GM18526 (cell line): ENCODE data around the gene MYL6B.
A peak's percentile ranks its signal among the peaks of the same experiment; 100 is the strongest.

Source experiments
- POLR2A ChIP-seq: IDR thresholded peaks from 3 replicates; pipeline ENCODE4 v1.6.1; 2011; ENCODE audit not compliant: insufficient read length; ENCODE audit errors: extremely low read depth

MYL6B gene

DNA sequence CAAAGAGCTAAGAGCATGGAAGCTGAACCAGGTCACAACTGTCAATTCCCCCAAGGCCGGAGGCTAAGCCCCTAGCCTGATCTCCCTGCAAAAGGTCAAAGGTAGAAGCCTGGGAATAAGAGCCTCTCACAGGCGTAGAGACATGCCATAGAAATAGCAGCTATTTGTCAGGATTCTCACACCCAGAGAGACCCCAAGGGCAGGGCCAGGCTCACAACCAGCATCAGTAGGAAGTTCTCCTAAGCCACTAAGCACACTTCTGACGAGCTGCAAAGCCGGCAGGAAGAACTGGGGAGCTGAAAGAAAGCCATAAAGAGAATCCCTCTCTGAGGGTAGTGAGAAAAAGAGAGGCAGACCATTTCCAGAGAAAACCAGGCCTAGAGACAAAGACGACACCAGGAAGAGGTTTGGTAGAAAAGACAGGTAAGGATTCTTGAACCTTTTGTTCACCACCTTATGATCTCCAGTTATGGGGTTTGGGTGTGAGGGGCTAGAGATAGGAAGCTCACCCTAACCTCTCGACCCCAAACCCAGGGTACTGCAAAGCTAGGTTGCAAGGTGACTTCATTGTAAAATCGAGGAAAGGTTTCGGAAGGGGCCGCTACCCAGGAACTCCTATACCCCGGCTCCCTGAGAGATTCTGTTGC, 35.9 kb downstream of the MYL6B start:
- no peak for TF ChIP-seq POLR2A

DNA sequence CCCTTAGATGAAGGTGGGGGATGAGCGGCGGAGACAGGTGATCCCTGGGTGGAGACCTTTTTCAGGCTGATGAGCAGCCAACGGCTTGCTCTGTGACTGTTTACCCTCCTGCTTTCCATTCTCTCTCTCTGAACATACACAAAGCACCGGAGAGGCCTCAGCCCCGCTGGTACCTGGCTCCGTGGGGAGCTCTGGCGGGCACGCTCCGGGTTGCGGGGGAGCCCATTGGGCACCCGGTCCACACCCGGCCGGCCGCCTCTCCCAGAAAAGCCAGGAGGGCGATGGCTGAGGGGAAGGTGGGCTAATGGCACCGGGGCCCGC, 36.4 kb downstream of the MYL6B start:
- no peak for TF ChIP-seq POLR2A

DNA sequence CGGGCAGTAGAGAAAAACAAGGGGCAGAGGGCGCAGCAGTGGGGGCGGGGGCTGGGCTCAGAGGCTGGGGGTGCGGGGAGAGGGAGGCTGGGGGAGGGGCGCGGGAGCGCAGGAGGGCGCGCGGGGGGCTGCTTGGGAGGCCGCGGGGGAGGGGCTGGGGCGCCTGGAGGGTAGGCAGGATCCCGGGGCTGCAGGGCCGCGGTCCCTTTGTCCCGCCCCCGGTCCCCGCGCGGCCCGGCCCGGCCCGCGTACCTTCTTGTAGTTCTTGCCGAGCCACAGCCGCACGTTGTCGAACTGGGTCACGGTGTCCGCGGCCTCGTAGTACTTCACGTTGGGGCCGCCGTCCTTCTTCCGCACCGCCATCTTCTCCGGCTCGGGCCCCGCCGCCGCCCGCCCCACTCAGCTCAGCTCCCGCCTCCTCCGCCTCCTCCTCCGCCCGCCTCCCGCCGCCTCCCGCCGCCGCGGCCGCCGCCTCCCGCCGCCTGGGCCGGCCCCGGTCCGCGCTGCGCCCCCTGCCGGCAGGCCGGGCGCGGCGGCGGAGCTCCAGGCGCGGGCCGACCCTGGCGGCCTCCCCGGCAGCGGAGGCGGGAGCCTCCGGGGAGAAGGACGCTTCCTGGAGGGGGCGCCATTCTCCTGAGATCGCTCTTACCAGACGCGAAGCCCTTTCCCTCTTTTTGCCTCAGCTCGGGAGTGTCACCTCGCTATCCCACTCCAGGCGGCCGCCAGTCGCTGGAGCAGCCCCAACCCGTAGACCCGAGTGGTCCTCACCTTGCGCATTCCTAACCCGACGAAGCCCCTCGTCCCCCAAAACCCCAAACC, 36.9 kb downstream of the MYL6B start, which contains the start of gene SMARCC2:
Gene SMARCC2, minus strand, starts transcription at position 385 of the 819 bp plus-strand sequence. Its CDS starts 22 bp downstream, at position 363.
- peak; percentile 32 for TF ChIP-seq POLR2A

DNA sequence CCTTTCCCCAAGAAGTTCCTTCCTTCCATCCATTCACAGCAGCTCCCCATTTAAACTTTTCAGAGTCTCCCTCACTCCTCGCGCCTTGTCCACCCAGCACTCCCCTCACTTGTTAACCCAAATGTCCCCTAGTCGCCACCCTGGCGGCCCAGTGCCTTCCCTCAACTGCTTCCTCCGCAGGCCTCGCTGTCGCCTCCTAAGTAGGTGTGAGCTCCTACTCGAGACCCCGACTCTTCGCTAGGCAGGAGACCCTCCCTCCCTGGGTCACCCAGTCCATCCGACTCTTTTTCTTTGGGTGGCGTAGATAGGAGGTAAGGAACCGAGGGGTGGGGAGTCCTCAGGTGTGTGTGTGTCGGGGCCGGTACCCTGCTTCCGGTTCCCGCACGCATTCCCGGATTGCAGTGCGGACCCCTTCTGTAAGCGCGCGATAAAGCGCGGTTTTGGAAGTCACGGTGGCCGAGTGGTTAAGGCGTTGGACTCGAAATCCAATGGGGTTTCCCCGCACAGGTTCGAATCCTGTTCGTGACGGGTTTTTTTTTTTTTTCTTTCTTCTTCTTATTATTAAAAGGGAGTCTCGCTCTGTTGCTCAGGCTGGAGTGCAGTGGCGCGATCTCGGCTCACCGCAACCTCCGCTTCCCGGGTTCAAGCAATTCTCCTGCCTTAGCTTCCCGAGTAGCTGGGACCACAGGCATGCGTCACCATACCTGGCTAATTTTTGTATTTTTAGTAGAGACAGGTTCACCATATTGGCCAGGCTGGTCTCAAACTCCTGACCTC, 37.7 kb downstream of the MYL6B start:
- no peak for TF ChIP-seq POLR2A

DNA sequence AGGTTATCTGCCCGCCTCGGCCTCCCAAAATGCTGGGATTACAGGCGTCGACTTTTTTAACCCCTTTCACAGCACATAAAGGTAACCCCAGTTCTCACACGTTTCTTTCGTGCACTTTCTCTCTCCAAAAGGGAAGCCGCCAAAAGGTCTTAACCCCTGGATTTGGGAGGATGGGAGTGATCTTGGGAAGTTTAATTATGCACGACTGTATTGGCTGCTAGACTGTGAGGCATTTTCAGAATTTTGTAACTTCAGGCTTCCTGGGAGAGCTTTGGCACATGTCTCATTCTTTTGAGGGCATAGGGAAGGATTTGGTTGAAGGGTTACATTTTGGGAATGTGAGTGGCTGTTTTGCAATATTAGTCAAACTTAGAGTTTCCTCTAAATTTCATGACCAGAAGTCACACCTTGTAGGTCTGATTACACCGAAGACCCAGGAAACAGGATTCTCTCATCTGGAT, 38.3 kb downstream of the MYL6B start:
- TF ChIP-seq POLR2A, result no peak

DNA sequence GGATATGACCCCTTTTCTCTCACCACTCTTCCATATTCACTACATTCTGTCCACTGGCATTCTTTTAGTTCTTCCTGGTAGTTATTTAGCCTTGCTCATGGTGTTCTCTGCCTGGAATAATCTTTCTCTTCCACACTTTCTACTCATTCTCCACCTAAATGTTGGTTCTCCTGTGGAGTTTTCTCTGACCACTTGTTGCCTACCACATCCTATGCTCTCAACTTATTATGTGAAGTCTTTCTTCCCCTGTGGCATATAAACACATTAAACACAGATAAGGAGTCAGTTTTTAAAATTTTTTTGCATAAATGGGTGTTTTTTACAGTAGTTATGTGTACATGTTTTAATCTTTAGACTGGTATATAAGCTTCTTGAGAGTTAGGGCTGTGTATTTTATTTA, 40.2 kb downstream of the MYL6B start:
- no peak for TF ChIP-seq POLR2A

DNA sequence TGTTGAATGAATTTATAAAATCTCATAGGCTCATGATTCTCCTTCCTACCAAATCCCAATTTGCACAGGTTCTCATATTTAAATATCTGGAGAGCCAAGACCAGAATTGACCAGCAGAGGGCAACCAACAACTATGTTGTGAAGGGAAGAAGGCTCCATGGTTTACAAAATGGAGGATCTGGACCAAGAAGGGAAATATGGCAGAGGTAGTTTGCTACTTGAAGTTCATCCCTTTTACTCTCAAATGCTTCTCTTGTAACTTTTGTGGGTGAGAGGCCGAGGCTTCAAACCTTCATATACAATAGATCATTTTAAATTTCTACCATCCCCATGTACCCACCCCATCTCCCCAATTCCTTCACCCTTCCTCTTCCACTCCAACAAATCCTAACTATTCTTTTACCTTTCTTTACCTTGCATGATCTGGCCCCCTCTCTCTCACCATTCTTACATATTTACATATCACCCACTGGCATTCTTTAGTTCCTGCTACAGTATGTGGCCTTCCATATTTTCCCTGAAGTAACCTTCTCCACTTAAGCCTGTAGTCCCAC, 40.7 kb downstream of the MYL6B start:
- TF ChIP-seq POLR2A, result no peak

DNA sequence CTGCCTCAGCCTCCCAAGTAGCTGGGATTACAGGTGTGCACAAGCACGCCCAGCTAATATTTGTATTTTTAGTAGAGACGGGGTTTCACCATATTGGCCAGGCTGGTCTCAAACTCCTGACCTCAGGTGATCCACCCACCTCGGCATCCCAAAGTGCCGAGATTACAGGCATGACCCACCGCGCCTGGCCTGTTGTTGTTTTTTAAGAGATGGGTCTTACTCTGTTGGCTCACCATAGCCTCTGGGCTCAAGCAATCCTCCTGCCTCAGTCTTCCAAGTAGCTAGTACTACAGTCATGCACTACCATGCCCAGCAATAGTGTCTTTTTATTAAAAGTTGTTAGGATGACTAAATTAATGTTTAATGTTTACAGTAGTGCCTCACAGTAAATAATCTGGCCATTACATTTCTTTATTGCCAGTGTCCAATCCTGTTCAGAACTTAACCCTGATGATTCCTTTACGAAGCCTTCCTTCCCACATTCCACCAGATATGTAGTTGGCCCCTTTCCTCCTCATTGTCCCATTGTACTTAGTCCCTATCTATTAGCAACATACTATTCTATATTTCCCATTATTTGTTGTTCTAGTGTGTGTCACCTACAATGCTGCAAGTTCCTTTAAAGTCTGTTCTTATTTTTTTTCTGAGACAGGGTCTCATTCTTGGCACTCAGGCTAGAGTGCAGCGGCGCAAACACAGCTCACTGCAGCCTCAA, 45.7 kb downstream of the MYL6B start:
- no peak for TF ChIP-seq POLR2A

DNA sequence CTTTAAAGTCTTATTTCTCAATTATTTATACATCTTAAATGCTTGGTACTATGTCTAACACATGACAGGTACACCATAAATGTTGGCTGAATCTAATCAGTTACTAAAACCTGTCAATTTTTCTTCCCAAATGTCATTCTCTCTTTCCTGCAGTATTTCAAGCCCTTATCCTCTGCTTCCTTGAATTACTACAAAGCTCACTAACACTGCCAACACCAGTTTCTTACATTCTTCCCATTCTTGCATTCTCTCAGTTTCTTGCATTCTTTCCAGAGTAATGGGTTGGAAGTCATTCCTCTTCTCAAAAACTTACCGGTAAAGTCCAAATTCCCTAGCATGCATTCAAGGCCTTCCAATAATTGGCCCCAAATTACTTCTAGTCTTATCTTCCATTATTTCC, 46.4 kb downstream of the MYL6B start:
- TF ChIP-seq POLR2A, result no peak

DNA sequence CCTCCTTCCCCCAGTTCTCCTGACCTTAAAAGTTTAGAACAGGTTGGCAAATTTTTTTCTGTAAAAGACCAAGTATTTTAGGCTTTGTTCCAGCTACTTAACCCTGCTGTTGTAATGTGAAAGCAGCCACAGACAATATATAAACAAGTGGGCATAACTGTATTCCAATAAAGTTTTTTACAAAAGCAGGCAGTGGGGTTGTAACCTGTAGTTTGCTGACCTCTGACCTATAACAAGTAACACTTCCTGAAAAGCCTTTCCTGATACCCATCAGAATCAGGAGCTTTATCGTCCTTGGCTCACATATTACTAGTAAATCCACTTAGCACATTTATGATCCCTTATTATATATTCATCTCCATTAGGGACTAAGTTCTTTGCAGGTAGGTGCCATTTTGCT, 50.0 kb downstream of the MYL6B start:
- no peak for TF ChIP-seq POLR2A

DNA sequence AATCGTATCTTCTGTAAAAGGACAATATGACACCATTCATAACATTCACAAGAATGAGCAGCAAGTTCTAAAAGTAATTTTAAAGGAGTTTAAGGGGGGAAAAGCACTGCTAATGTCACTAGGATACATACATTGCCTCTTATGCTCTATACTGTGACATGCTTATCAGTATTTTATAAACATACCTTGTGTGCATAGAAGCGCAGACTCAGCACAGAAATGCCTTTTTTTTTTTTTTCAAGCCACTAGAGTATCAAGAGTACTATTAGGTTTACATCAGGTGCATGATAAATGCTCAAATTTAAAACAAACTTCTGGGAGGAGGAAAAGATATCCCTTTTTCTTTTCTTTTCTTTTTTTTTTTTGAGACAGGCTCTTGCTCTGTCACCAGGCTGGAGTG, 50.5 kb downstream of the MYL6B start:
- TF ChIP-seq POLR2A, result no peak

DNA sequence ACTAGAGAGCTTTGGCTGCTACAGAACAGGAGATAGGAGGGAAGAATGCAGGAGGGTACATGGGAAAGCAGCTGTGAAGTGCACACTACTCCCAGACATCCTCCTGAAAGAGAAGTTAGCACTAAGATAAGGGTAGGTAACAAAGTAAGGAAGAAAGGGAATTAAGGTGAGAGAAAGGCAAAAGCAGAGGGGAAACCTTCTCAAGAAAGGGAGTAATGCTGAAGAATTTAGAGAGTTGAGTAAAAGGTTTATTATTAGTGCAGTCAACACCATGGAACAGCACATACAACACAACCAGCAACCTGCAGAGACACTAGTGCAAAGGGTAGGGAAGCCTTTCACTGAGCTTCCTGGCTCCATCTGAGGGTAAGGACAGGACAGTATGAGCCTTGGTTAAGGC, 51.9 kb downstream of the MYL6B start:
- TF ChIP-seq POLR2A, result no peak

DNA sequence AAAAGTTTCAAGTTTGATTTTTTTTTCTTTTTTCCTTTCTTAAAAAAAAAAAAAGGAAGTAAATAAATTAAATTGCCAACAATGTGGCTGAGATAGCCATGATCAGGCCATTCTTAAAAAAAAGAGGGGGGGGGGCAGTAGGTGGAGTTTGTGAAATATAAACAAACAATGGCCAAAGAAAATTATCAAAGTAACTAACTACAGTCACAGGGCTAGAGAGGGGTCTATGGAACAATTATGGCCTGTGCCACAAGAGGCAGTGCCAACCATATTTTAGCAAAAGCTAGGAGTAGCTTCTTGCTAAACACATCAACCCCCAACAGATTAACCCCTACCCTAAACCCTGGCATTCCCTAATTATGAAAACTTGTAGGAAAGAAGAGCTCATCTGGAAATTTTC, 53.1 kb downstream of the MYL6B start:
- no peak for TF ChIP-seq POLR2A

DNA sequence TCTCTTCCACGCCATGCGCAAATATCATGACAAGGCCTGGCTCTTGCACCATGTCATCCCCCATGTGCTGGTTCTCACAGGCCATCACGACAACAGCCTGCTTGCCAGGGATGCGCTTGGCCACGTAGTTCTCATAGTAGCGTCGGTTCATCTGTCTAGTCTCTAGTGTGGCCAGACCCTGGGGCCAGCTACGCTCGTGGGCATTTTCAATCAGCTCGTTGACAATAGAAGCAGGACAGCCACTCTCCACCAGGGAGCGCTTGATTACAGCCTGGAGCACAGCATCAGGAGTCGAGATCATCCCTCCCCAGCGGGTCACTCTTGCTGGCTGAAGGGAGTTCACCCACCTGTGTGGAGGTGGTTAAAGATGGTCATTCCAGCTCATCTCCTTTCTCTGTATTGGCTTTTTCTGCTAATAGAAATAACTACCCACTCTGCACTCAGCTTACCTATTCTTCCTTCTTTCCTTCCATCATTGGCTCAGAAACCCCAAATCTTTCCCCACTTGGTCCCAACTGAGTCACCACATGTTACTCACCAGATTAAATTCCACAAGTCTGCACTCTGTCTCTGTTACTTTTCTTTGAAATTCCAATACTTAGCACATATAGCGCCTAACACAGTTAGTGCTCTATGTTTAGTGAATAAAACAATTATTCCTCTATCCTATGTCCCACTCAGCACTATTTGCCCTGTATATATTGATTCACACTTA, 54.2 kb downstream of the MYL6B start:
- no peak for TF ChIP-seq POLR2A
